ENCODE results near the gene PHF21A.

DNA sequence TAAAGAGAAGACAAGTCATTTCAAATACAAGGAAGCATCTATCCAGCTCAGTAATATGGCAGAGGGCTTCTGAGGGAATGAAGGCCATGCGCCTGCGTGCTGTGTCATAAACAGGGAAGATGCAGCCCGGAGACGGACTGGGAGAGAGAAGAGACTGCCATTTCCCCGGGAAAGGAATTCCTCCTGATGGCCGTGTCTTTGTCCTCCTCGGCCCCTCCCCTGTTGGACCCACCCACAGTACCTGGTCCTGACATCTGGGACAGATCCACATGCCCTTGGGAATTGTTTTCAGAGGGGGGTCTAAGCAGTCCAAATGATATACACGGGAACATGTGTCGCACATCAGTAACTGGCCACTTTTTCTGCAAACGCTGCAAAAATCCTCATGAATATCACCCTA is 183.3 kb downstream of the PHF21A start:
- TF ChIP-seq, protein P1, sequence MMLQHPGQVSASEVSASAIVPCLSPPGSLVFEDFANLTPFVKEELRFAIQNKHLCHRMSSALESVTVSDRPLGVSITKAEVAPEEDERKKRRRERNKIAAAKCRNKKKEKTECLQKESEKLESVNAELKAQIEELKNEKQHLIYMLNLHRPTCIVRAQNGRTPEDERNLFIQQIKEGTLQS (IDR thresholded peaks at IDR 0.05), result no peak
- TF ChIP-seq, protein P2, sequence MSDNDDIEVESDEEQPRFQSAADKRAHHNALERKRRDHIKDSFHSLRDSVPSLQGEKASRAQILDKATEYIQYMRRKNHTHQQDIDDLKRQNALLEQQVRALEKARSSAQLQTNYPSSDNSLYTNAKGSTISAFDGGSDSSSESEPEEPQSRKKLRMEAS (IDR thresholded peaks at IDR 0.05), result no peak
- TF ChIP-seq, protein P3, sequence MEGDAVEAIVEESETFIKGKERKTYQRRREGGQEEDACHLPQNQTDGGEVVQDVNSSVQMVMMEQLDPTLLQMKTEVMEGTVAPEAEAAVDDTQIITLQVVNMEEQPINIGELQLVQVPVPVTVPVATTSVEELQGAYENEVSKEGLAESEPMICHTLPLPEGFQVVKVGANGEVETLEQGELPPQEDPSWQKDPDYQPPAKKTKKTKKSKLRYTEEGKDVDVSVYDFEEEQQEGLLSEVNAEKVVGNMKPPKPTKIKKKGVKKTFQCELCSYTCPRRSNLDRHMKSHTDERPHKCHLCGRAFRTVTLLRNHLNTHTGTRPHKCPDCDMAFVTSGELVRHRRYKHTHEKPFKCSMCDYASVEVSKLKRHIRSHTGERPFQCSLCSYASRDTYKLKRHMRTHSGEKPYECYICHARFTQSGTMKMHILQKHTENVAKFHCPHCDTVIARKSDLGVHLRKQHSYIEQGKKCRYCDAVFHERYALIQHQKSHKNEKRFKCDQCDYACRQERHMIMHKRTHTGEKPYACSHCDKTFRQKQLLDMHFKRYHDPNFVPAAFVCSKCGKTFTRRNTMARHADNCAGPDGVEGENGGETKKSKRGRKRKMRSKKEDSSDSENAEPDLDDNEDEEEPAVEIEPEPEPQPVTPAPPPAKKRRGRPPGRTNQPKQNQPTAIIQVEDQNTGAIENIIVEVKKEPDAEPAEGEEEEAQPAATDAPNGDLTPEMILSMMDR (IDR thresholded peaks at IDR 0.05; ENCODE audit: low read depth, low read length, missing input control), result no peak
- TF ChIP-seq YY1 (IDR thresholded peaks at IDR 0.05) (no peak), HNF4G (IDR thresholded peaks at IDR 0.05) (no peak), JUND (IDR thresholded peaks at IDR 0.05) (no peak), RAD21 (IDR thresholded peaks at IDR 0.05) (no peak), TAF1 (conservative IDR thresholded peaks at IDR 0.05) (no peak), SP1 (IDR thresholded peaks at IDR 0.05) (no peak)
- TF ChIP-seq, protein P4, sequence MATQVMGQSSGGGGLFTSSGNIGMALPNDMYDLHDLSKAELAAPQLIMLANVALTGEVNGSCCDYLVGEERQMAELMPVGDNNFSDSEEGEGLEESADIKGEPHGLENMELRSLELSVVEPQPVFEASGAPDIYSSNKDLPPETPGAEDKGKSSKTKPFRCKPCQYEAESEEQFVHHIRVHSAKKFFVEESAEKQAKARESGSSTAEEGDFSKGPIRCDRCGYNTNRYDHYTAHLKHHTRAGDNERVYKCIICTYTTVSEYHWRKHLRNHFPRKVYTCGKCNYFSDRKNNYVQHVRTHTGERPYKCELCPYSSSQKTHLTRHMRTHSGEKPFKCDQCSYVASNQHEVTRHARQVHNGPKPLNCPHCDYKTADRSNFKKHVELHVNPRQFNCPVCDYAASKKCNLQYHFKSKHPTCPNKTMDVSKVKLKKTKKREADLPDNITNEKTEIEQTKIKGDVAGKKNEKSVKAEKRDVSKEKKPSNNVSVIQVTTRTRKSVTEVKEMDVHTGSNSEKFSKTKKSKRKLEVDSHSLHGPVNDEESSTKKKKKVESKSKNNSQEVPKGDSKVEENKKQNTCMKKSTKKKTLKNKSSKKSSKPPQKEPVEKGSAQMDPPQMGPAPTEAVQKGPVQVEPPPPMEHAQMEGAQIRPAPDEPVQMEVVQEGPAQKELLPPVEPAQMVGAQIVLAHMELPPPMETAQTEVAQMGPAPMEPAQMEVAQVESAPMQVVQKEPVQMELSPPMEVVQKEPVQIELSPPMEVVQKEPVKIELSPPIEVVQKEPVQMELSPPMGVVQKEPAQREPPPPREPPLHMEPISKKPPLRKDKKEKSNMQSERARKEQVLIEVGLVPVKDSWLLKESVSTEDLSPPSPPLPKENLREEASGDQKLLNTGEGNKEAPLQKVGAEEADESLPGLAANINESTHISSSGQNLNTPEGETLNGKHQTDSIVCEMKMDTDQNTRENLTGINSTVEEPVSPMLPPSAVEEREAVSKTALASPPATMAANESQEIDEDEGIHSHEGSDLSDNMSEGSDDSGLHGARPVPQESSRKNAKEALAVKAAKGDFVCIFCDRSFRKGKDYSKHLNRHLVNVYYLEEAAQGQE (IDR thresholded peaks at IDR 0.05), result no peak
